GM23338 (cell line): Measurements from ENCODE around the gene DCUN1D2. TPM values are rescaled to one million over a fixed set of nuclear protein-coding genes. Genes with fewer than 3 reads are reported as not detected.

Experiments
- ATAC-seq: fragments of 200-7000 bp; cut with Tn5 transposase; 3 replicates; pipeline ENCODE4 v1.9.1; 2020
- DNase-seq: peaks from one replicate; pipeline ENCODE4 v3.0.0-alpha.2; 2015; ENCODE audit warnings: low spot score
- H2AFZ ChIP-seq: fragments of 200-600 bp; sonication (generic); 2 replicates; pipeline ENCODE4 v1.8.0; 2016; ENCODE audit warnings: antibody characterized with exemption, mild to moderate bottlenecking, moderate library complexity
- H3F3A ChIP-seq: fragments of 200-600 bp; sonication (generic); replicated peaks from 2 replicates; pipeline ENCODE4 v1.8.0; 2017; ENCODE audit warnings: antibody characterized with exemption, mixed run types, low read depth
- H3K27ac ChIP-seq: fragments of 200-600 bp; sonication (generic); 2 replicates; pipeline ENCODE4 v1.6.1; 2016; ENCODE audit warnings: low read depth
- H3K27me3 ChIP-seq: fragments of 200-600 bp; sonication (generic); 2 replicates; pipeline ENCODE4 v1.8.0; 2016; ENCODE audit warnings: mild to moderate bottlenecking, mixed run types, moderate library complexity; ENCODE audit not compliant: insufficient read depth
- H3K36me3 ChIP-seq: fragments of 200-600 bp; sonication (generic); 2 replicates; pipeline ENCODE4 v1.8.0; 2016; ENCODE audit warnings: mild to moderate bottlenecking; ENCODE audit not compliant: insufficient read depth
- H3K4me1 ChIP-seq: fragments of 200-600 bp; sonication (generic); 2 replicates; pipeline ENCODE4 v1.8.0; 2016; ENCODE audit warnings: mild to moderate bottlenecking, moderate library complexity; ENCODE audit not compliant: insufficient read depth
- H3K4me2 ChIP-seq: fragments of 200-600 bp; sonication (generic); 2 replicates; pipeline ENCODE4 v1.7.1; 2017; ENCODE audit warnings: mixed run types
- H3K4me3 ChIP-seq: fragments of 200-600 bp; sonication (generic); 2 replicates; pipeline ENCODE4 v1.6.1; 2016; ENCODE audit warnings: mixed run types
- H3K79me2 ChIP-seq: fragments of 200-600 bp; sonication (generic); replicated peaks from 2 replicates; pipeline ENCODE4 v1.8.0; 2017; ENCODE audit warnings: mild to moderate bottlenecking; ENCODE audit not compliant: insufficient read depth
- H3K9me2 ChIP-seq: fragments of 200-600 bp; sonication (generic); 2 replicates; pipeline ENCODE4 v1.8.0; 2017; ENCODE audit not compliant: insufficient read depth
- H4K20me1 ChIP-seq: fragments of 200-600 bp; sonication (generic); replicated peaks from 2 replicates; pipeline ENCODE4 v1.8.0; 2017; ENCODE audit warnings: mild to moderate bottlenecking; ENCODE audit not compliant: insufficient read depth
- H3K27ac Mint-ChIP-seq: 2 replicates; pipeline ENCODE4 v1.8.0; 2020; ENCODE audit warnings: inconsistent platforms, mild to moderate bottlenecking, moderate library complexity, mixed read lengths
- H3K27me3 Mint-ChIP-seq: 3 replicates; pipeline ENCODE4 v1.8.0; 2022; ENCODE audit warnings: low read depth, mild to moderate bottlenecking, moderate library complexity, mixed read lengths, inconsistent platforms; ENCODE audit not compliant: insufficient read depth, poor library complexity
- H3K36me3 Mint-ChIP-seq: 3 replicates; pipeline ENCODE4 v1.8.0; 2021; ENCODE audit warnings: low read depth, mild to moderate bottlenecking, inconsistent platforms, moderate library complexity, mixed read lengths
- H3K4me1 Mint-ChIP-seq: 3 replicates; pipeline ENCODE4 v1.8.0; 2020; ENCODE audit warnings: mild to moderate bottlenecking, inconsistent platforms, mixed read lengths
- H3K4me3 Mint-ChIP-seq: 3 replicates; pipeline ENCODE4 v1.8.0; 2021; ENCODE audit warnings: moderate library complexity, mild to moderate bottlenecking, inconsistent platforms, mixed read lengths
- H3K9me3 Mint-ChIP-seq: 3 replicates; pipeline ENCODE4 v1.8.0; 2020; ENCODE audit warnings: moderate library complexity, mild to moderate bottlenecking, inconsistent platforms, mixed read lengths
- EZH2 ChIP-seq: fragments of 200-600 bp; sonication (generic); IDR thresholded peaks from one replicate; pipeline ENCODE4 v1.8.0; 2017; ENCODE audit warnings: antibody characterized with exemption, mild to moderate bottlenecking, low read depth; ENCODE audit not compliant: unreplicated experiment
- EZH2phosphoT487 ChIP-seq: fragments of 200-600 bp; sonication (generic); IDR thresholded peaks from one replicate; pipeline ENCODE4 v1.8.1; 2018; ENCODE audit warnings: antibody characterized with exemption; ENCODE audit not compliant: unreplicated experiment
- JUNB ChIP-seq: IDR thresholded peaks from one replicate; pipeline ENCODE4 v1.6.1; 2016; ENCODE audit warnings: antibody characterized with exemption; ENCODE audit not compliant: unreplicated experiment
- NANOG ChIP-seq: IDR thresholded peaks from 2 replicates; pipeline ENCODE4 v1.6.1; 2016; ENCODE audit warnings: antibody characterized with exemption, borderline replicate concordance
- POLR2AphosphoS5 ChIP-seq: IDR thresholded peaks from 2 replicates; pipeline ENCODE4 v1.6.1; 2016; ENCODE audit warnings: antibody characterized with exemption, low read depth
- ZNF114 ChIP-seq: fragments of 250-450 bp; sonication (Bioruptor Pico); IDR thresholded peaks from 2 replicates; pipeline ENCODE4 v1.5.0; 2020; ENCODE audit warnings: mild to moderate bottlenecking, moderate library complexity
- ZNF331 ChIP-seq: fragments of 250-450 bp; sonication (Bioruptor Pico); IDR thresholded peaks from 2 replicates; pipeline ENCODE4 v1.5.0; 2020; ENCODE audit warnings: low read depth, mild to moderate bottlenecking, moderate library complexity
- polyA plus RNA-seq: library from polyadenylated mRNA; unstranded; fragments of >200 nt; fragmentation: Nextera tagmentation; extraction: Ambion mirVana; gene quantifications from 2 replicates; pipeline ENCODE4 v1.2.1, GENCODE V29; 2016
- total RNA-seq: library from RNA; depleted of rRNA; stranded (reverse); fragments of >200 nt; shearing (Covaris generic); gene quantifications from 2 replicates; pipeline ENCODE4 v1.2.3, GENCODE V29; 2014
- TF ChIP-seq, protein P1 (sequence below), 2 experiments: fragments of 200-600 bp in 1 of 2; sonication (generic) in 1 of 2; conservative IDR thresholded peaks; 2 replicates each; pipeline versions ENCODE4 v1.5.1 to v1.6.1; 2016 to 2017; ENCODE audit warnings: antibody characterized with exemption in 2 of 2, low read depth in 2 of 2, mild to moderate bottlenecking in 2 of 2, moderate library complexity in 1 of 2
- TF ChIP-seq, protein P2 (sequence below): IDR thresholded peaks from one replicate; pipeline ENCODE4 v1.6.1; 2018; ENCODE audit warnings: antibody characterized with exemption; ENCODE audit not compliant: unreplicated experiment
- TF ChIP-seq, protein P3 (sequence below): IDR thresholded peaks from 2 replicates; pipeline ENCODE4 v1.6.1; 2016; ENCODE audit warnings: antibody characterized with exemption

DCUN1D2 gene
- total and polyA plus RNA-seq, 2 experiments from 2014 or later = 12.3 to 38.0 TPM

DNA sequence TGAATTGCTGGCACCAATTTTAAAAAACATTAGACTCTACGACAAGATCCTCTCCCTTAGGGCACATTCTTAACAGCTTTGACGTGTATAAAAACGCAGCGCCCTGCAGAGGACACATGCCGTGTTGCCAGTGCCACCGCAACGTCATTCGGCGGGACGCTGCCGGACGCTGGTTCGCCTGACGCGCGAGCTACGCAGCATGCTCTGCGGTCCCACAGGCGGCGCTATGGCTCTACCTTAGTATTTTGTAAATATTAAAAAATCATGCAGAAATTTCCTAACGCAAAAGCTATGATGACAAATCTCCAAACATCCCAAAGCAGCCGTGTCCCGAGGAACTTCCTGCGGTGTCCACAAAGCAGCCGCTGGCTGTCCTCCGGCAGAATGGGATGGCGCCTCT, 33.0 kb downstream of the DCUN1D2 start:
- H3K27me3 Mint-ChIP-seq = peaks cover 15% of the 10 kb centered on the region
- no peak overlapping the region for H3K4me3 Mint-ChIP-seq
- H3K79me2 ChIP-seq = no peaks in the 10 kb centered on the region; the same call in 1 of the 2 replicates
- H3K27ac ChIP-seq = peak overlapping the region; percentile 63; the same call in 1 of the 2 replicates
- no peaks in the 10 kb centered on the region for H3K27me3 ChIP-seq
- H3F3A ChIP-seq = 0 out of 2 replicates have a peak, but pooled peaks cover 6% of the 10 kb centered on the region
- peaks cover 7% of the 10 kb centered on the region; the same call in 1 of the 2 replicates for H3K4me1 ChIP-seq
- ATAC-seq (no peak), DNase-seq (peak; percentile 41)
- no peak overlapping the region for H3K4me3 ChIP-seq
- H4K20me1 ChIP-seq = no peaks in the 10 kb centered on the region; the same call in 1 of the 2 replicates
- TF ChIP-seq, protein P1, sequence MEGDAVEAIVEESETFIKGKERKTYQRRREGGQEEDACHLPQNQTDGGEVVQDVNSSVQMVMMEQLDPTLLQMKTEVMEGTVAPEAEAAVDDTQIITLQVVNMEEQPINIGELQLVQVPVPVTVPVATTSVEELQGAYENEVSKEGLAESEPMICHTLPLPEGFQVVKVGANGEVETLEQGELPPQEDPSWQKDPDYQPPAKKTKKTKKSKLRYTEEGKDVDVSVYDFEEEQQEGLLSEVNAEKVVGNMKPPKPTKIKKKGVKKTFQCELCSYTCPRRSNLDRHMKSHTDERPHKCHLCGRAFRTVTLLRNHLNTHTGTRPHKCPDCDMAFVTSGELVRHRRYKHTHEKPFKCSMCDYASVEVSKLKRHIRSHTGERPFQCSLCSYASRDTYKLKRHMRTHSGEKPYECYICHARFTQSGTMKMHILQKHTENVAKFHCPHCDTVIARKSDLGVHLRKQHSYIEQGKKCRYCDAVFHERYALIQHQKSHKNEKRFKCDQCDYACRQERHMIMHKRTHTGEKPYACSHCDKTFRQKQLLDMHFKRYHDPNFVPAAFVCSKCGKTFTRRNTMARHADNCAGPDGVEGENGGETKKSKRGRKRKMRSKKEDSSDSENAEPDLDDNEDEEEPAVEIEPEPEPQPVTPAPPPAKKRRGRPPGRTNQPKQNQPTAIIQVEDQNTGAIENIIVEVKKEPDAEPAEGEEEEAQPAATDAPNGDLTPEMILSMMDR (conservative IDR thresholded peaks at IDR 0.05; ENCODE audit: low read depth in 2 of 2) = peak; percentile 42 to 47
- TF ChIP-seq, protein P2, sequence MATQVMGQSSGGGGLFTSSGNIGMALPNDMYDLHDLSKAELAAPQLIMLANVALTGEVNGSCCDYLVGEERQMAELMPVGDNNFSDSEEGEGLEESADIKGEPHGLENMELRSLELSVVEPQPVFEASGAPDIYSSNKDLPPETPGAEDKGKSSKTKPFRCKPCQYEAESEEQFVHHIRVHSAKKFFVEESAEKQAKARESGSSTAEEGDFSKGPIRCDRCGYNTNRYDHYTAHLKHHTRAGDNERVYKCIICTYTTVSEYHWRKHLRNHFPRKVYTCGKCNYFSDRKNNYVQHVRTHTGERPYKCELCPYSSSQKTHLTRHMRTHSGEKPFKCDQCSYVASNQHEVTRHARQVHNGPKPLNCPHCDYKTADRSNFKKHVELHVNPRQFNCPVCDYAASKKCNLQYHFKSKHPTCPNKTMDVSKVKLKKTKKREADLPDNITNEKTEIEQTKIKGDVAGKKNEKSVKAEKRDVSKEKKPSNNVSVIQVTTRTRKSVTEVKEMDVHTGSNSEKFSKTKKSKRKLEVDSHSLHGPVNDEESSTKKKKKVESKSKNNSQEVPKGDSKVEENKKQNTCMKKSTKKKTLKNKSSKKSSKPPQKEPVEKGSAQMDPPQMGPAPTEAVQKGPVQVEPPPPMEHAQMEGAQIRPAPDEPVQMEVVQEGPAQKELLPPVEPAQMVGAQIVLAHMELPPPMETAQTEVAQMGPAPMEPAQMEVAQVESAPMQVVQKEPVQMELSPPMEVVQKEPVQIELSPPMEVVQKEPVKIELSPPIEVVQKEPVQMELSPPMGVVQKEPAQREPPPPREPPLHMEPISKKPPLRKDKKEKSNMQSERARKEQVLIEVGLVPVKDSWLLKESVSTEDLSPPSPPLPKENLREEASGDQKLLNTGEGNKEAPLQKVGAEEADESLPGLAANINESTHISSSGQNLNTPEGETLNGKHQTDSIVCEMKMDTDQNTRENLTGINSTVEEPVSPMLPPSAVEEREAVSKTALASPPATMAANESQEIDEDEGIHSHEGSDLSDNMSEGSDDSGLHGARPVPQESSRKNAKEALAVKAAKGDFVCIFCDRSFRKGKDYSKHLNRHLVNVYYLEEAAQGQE = no peak
- H3K36me3 Mint-ChIP-seq = peaks cover 64% of the 10 kb centered on the region
- 0 out of 2 replicates have a peak overlapping the region, but pooled peaks have one; percentile 66 for H3K27ac Mint-ChIP-seq
- no peaks in the 10 kb centered on the region for H3K9me2 ChIP-seq
- H3K9me3 Mint-ChIP-seq = no peaks in the 10 kb centered on the region
- H3K36me3 ChIP-seq = peaks cover 32% of the 10 kb centered on the region; the same call in 1 of the 2 replicates
- H3K4me2 ChIP-seq = no peak overlapping the region
- peaks cover 6% of the 10 kb centered on the region; the same call in 2 of the 3 replicates for H3K4me1 Mint-ChIP-seq
- no peak overlapping the region for H2AFZ ChIP-seq

GRCh38 chr13:113456116-113456702, 34.3 kb downstream of the DCUN1D2 start:
- H3K27ac Mint-ChIP-seq = no peak overlapping the region
- TF ChIP-seq, protein P3, sequence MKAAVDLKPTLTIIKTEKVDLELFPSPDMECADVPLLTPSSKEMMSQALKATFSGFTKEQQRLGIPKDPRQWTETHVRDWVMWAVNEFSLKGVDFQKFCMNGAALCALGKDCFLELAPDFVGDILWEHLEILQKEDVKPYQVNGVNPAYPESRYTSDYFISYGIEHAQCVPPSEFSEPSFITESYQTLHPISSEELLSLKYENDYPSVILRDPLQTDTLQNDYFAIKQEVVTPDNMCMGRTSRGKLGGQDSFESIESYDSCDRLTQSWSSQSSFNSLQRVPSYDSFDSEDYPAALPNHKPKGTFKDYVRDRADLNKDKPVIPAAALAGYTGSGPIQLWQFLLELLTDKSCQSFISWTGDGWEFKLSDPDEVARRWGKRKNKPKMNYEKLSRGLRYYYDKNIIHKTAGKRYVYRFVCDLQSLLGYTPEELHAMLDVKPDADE = no peak
- TF ChIP-seq JUNB (no peak), ZNF114 (CRISPR knock-in tag) (no peak), ZNF331 (CRISPR knock-in tag) (no peak), POLR2AphosphoS5 (no peak), EZH2phosphoT487 (no peak), NANOG (no peak), EZH2 (no peak)
- TF ChIP-seq, protein P2 = no peak
- TF ChIP-seq, protein P1 (conservative IDR thresholded peaks at IDR 0.05; ENCODE audit: low read depth in 2 of 2) = no peak

More at GRCh38 chr13:113456116-113456702, 34.3 kb downstream of the DCUN1D2 start:
- H3K27ac ChIP-seq = no peak overlapping the region
- Mint-ChIP-seq H3K4me1 (peaks cover 6% of the 10 kb centered on the region; the same call in 2 of the 3 replicates), H3K9me3 (no peaks in the 10 kb centered on the region), H3K27me3 (peaks cover 15% of the 10 kb centered on the region), H3K4me3 (no peak overlapping the region), H3K36me3 (peaks cover 56% of the 10 kb centered on the region)
- DNase-seq (no peak), ATAC-seq (no peak)
- no peak overlapping the region for H2AFZ ChIP-seq
- H3K4me2 ChIP-seq = no peak overlapping the region
- 0 out of 2 replicates have a peak, but pooled peaks cover 6% of the 10 kb centered on the region for H3F3A ChIP-seq
- no peaks in the 10 kb centered on the region for H3K27me3 ChIP-seq
- no peaks in the 10 kb centered on the region; the same call in 1 of the 2 replicates for H4K20me1 ChIP-seq
- no peaks in the 10 kb centered on the region for H3K9me2 ChIP-seq
- peaks cover 7% of the 10 kb centered on the region; the same call in 1 of the 2 replicates for H3K4me1 ChIP-seq
- no peaks in the 10 kb centered on the region for H3K79me2 ChIP-seq
- peaks cover 32% of the 10 kb centered on the region; the same call in 1 of the 2 replicates for H3K36me3 ChIP-seq
- H3K4me3 ChIP-seq = no peak overlapping the region
